GM19438 (cell line): Measurements from ENCODE around the gene ITGB1.
"Not testable (repeated sequence)": the region's sequence is repeated elsewhere in the genome, so short reads cannot be mapped to it uniquely, and the experiment has no call there.

Experiments
- ATAC-seq: cut with Tn5 transposase; IDR thresholded peaks from one replicate; pipeline ENCODE4 v1.9.1; 2021; ENCODE audit warnings: low read depth; ENCODE audit not compliant: unreplicated experiment

Gene ITGB1

GRCh38 chr10:32940321-32941301 lies 17.4 kb downstream of the ITGB1 start:
- ATAC-seq, result no peak

GRCh38 chr10:32939296-32940111 lies 18.5 kb downstream of the ITGB1 start:
- no peak for ATAC-seq

- ATAC-seq, result no peak
Measured at GRCh38 chr10:32938554-32939061, 19.4 kb downstream of the ITGB1 start.

- ATAC-seq, result no peak
Measured at GRCh38 chr10:32937911-32938424, 20.1 kb downstream of the ITGB1 start.

- ATAC-seq, result no peak
Measured at GRCh38 chr10:32932225-32932729, 25.8 kb downstream of the ITGB1 start.

GRCh38 chr10:32931593-32931992 lies 26.4 kb downstream of the ITGB1 start:
- ATAC-seq, result no peak

GRCh38 chr10:32930036-32930435 lies 28.0 kb downstream of the ITGB1 start:
- ATAC-seq, result no peak

- ATAC-seq, result no peak
Measured at GRCh38 chr10:32929634-32930033, 28.4 kb downstream of the ITGB1 start.

GRCh38 chr10:32927750-32928149 lies 30.3 kb downstream of the ITGB1 start:
- ATAC-seq, result no peak

- no peak for ATAC-seq
Measured at GRCh38 chr10:32923849-32924248, 34.2 kb downstream of the ITGB1 start.

GRCh38 chr10:32923134-32923533 lies 34.9 kb downstream of the ITGB1 start:
- no peak for ATAC-seq

- no peak for ATAC-seq
Measured at GRCh38 chr10:32922170-32922569, 35.9 kb downstream of the ITGB1 start.

GRCh38 chr10:32917817-32918216 lies 40.2 kb downstream of the ITGB1 start:
- ATAC-seq, result not testable (repeated sequence)

- ATAC-seq, result no peak
Measured at GRCh38 chr10:32911285-32912016, 46.6 kb downstream of the ITGB1 start.

- ATAC-seq, result not testable (repeated sequence)
Measured at GRCh38 chr10:32909970-32910369, 48.1 kb downstream of the ITGB1 start.

- ATAC-seq, result no peak
Measured at GRCh38 chr10:32909456-32909855, 48.6 kb downstream of the ITGB1 start.

- ATAC-seq, result no peak
Measured at GRCh38 chr10:32906595-32906994, 51.4 kb downstream of the ITGB1 start.

GRCh38 chr10:32905466-32905865 lies 52.6 kb downstream of the ITGB1 start:
- no peak for ATAC-seq

- ATAC-seq, result no peak
Measured at GRCh38 chr10:32901815-32902214, 56.2 kb downstream of the ITGB1 start.
